Gastroesophageal sphincter (tissue), 3 donors: ENCODE data around the gene MOB1B.

Experiments used
- CTCF ChIP-seq, 4 experiments: fragments of 200-600 bp in 2 of 4; fragments of 450-650 bp in 2 of 4; sonication (generic) in 1 of 4; IDR thresholded peaks; one replicate each; pipeline ENCODE4 v1.5.1; 2017 to 2019; ENCODE audit warnings: antibody characterized with exemption in 4 of 4, mild to moderate bottlenecking in 2 of 4, moderate library complexity in 2 of 4
- EP300 ChIP-seq: sonication (generic); formaldehyde crosslinking; IDR thresholded peaks from one replicate; pipeline ENCODE4 v1.6.1; 2017; ENCODE audit warnings: antibody characterized with exemption, mild to moderate bottlenecking

GRCh38 chr4:70994387-70995099, 92.4 kb downstream of the MOB1B start:
- no peak for TF ChIP-seq EP300
- no peak for TF ChIP-seq CTCF (IDR thresholded peaks at IDR 0.05)
